Medulla oblongata (tissue), 1 donor: ENCODE results near the gene ADGRL3.
"Not testable (repeated sequence)": the region's sequence is repeated elsewhere in the genome, so short reads cannot be mapped to it uniquely, and the experiment has no call there.

Experiments
- DNase-seq: peaks from one replicate; pipeline ENCODE4 v3.0.0-alpha.2; 2015; ENCODE audit errors: extremely low spot score

ADGRL3 gene

GRCh38 chr4:61812171-61812570 is 612.0 kb downstream of the ADGRL3 start:
- no peak for DNase-seq

GRCh38 chr4:61817071-61817470 is 616.9 kb downstream of the ADGRL3 start:
- DNase-seq, result no peak

- no peak for DNase-seq
Observed at GRCh38 chr4:61820136-61820535, 620.0 kb downstream of the ADGRL3 start.

- no peak for DNase-seq
Observed at GRCh38 chr4:61824454-61824853, 624.3 kb downstream of the ADGRL3 start.

- DNase-seq, result no peak
Observed at GRCh38 chr4:61827907-61828391, 627.8 kb downstream of the ADGRL3 start.

- no peak for DNase-seq
Observed at GRCh38 chr4:61828960-61829359, 628.8 kb downstream of the ADGRL3 start.

GRCh38 chr4:61831987-61832386 is 631.9 kb downstream of the ADGRL3 start:
- no peak for DNase-seq

GRCh38 chr4:61837395-61837794 is 637.3 kb downstream of the ADGRL3 start:
- no peak for DNase-seq

GRCh38 chr4:61838072-61838471 is 637.9 kb downstream of the ADGRL3 start:
- no peak for DNase-seq

GRCh38 chr4:61841714-61842113 is 641.6 kb downstream of the ADGRL3 start:
- DNase-seq, result no peak

- DNase-seq, result no peak
Observed at GRCh38 chr4:61851126-61851525, 651.0 kb downstream of the ADGRL3 start.

GRCh38 chr4:61852105-61852504 is 652.0 kb downstream of the ADGRL3 start:
- DNase-seq, result not testable (repeated sequence)

GRCh38 chr4:61853041-61853440 is 652.9 kb downstream of the ADGRL3 start:
- DNase-seq, result no peak

- no peak for DNase-seq
Observed at GRCh38 chr4:61860376-61860775, 660.2 kb downstream of the ADGRL3 start.

- no peak for DNase-seq
Observed at GRCh38 chr4:61864286-61864685, 664.2 kb downstream of the ADGRL3 start.

- DNase-seq, result no peak
Observed at GRCh38 chr4:61866378-61867030, 666.4 kb downstream of the ADGRL3 start.

GRCh38 chr4:61872983-61873382 is 672.9 kb downstream of the ADGRL3 start:
- peak; percentile 27 for DNase-seq

- DNase-seq, result no peak
Observed at GRCh38 chr4:61877266-61877665, 677.1 kb downstream of the ADGRL3 start.

- no peak for DNase-seq
Observed at GRCh38 chr4:61877893-61878292, 677.8 kb downstream of the ADGRL3 start.

GRCh38 chr4:61882381-61882780 is 682.3 kb downstream of the ADGRL3 start:
- DNase-seq, result no peak

GRCh38 chr4:61886131-61886530 is 686.0 kb downstream of the ADGRL3 start:
- DNase-seq, result no peak

- no peak for DNase-seq
Observed at GRCh38 chr4:61889117-61889516, 689.0 kb downstream of the ADGRL3 start.

GRCh38 chr4:61890321-61890720 is 690.2 kb downstream of the ADGRL3 start:
- DNase-seq, result no peak

- no peak for DNase-seq
Observed at GRCh38 chr4:61891953-61892352, 691.8 kb downstream of the ADGRL3 start.
